Measurements from ENCODE around the gene AHSP.
A peak's percentile ranks its signal among the peaks of the same experiment; 100 is the strongest.
"Not testable (repeated sequence)": the region's sequence is repeated elsewhere in the genome, so short reads cannot be mapped to it uniquely, and the experiment has no call there.

AHSP gene

GRCh38 chr16:31527734-31528274 is at the start of gene AHSP:
Gene AHSP, plus strand, starts transcription at chr16:31527900. Its CDS starts 240 bp downstream, at chr16:31528140.
- peaks cover 6% of the 10 kb centered on the region for H3K4me1 ChIP-seq (ENCODE audit: insufficient read depth, low read length)
- peak within 1 kb of the TSS in 1 of 2 donors; percentile 52 for H3K4me3 ChIP-seq (ENCODE audit: low read depth in 1 of 2, low read length in 2 of 2)
- no peak within 1 kb of the TSS for H3K27ac ChIP-seq (ENCODE audit: low read depth, low read length)
- no peak within 1 kb of the TSS for H3K9ac ChIP-seq (ENCODE audit: low read length)
- H3K9me3 ChIP-seq (ENCODE audit: low read length), result no peaks in the 10 kb centered on the region
- no peaks in the 10 kb centered on the region for H3K36me3 ChIP-seq (ENCODE audit: insufficient read depth, low read length)
- peaks cover 3 to 7% of the 10 kb centered on the region in 2 donors for H3K27me3 ChIP-seq (ENCODE audit: control insufficient read depth in 1 of 2, insufficient read depth in 2 of 2, low read length in 2 of 2)

GRCh38 chr16:31478956-31479355 is 48.7 kb upstream of the AHSP start:
- Histone ChIP-seq H3K4me3 (ENCODE audit: low read depth in 1 of 2, low read length in 2 of 2) (no peak overlapping the region), H3K9me3 (ENCODE audit: low read length) (no peaks in the 10 kb centered on the region), H3K27ac (ENCODE audit: low read depth, low read length) (no peak overlapping the region), H3K4me1 (ENCODE audit: insufficient read depth, low read length) (peaks cover 34% of the 10 kb centered on the region), H3K9ac (ENCODE audit: low read length) (no peak overlapping the region), H3K27me3 (ENCODE audit: control insufficient read depth in 1 of 2, insufficient read depth in 2 of 2, low read length in 2 of 2) (no peaks in the 10 kb centered on the region), H3K36me3 (ENCODE audit: insufficient read depth, low read length) (peaks cover 38% of the 10 kb centered on the region)

GRCh38 chr16:31479751-31480150 is 47.9 kb upstream of the AHSP start:
- peaks cover 26% of the 10 kb centered on the region for H3K4me1 ChIP-seq (ENCODE audit: insufficient read depth, low read length)
- H3K9me3 ChIP-seq (ENCODE audit: low read length), result no peaks in the 10 kb centered on the region
- no peak overlapping the region for H3K9ac ChIP-seq (ENCODE audit: low read length)
- H3K36me3 ChIP-seq (ENCODE audit: insufficient read depth, low read length), result peaks cover 30% of the 10 kb centered on the region
- H3K27me3 ChIP-seq (ENCODE audit: control insufficient read depth in 1 of 2, insufficient read depth in 2 of 2, low read length in 2 of 2), result peaks cover 0 to 2% of the 10 kb centered on the region in 2 donors
- H3K4me3 ChIP-seq (ENCODE audit: low read depth in 1 of 2, low read length in 2 of 2), result no peak overlapping the region
- H3K27ac ChIP-seq (ENCODE audit: low read depth, low read length), result no peak overlapping the region

GRCh38 chr16:31480851-31481536 is 46.7 kb upstream of the AHSP start:
- peaks cover 15% of the 10 kb centered on the region for H3K4me1 ChIP-seq (ENCODE audit: insufficient read depth, low read length)
- no peak overlapping the region for H3K9ac ChIP-seq (ENCODE audit: low read length)
- H3K4me3 ChIP-seq (ENCODE audit: low read depth in 1 of 2, low read length in 2 of 2), result no peak overlapping the region
- H3K9me3 ChIP-seq (ENCODE audit: low read length), result no peaks in the 10 kb centered on the region
- H3K27me3 ChIP-seq (ENCODE audit: control insufficient read depth in 1 of 2, insufficient read depth in 2 of 2, low read length in 2 of 2), result peaks cover 7 to 9% of the 10 kb centered on the region in 2 donors
- H3K36me3 ChIP-seq (ENCODE audit: insufficient read depth, low read length), result peaks cover 17% of the 10 kb centered on the region
- no peak overlapping the region for H3K27ac ChIP-seq (ENCODE audit: low read depth, low read length)

GRCh38 chr16:31483081-31483480 is 44.6 kb upstream of the AHSP start, which contains the start of gene SLC5A2:
Gene SLC5A2, plus strand, starts transcription at chr16:31483123. Its CDS starts 14 bp downstream, at chr16:31483137.
- Histone ChIP-seq H3K4me1 (ENCODE audit: insufficient read depth, low read length) (peaks cover 20% of the 10 kb centered on the region), H3K9me3 (ENCODE audit: low read length) (no peaks in the 10 kb centered on the region), H3K27ac (ENCODE audit: low read depth, low read length) (no peak within 1 kb of the TSS), H3K36me3 (ENCODE audit: insufficient read depth, low read length) (peaks cover 2% of the 10 kb centered on the region), H3K9ac (ENCODE audit: low read length) (no peak within 1 kb of the TSS), H3K27me3 (ENCODE audit: control insufficient read depth in 1 of 2, insufficient read depth in 2 of 2, low read length in 2 of 2) (peaks cover 9 to 21% of the 10 kb centered on the region in 2 donors), H3K4me3 (ENCODE audit: low read depth in 1 of 2, low read length in 2 of 2) (no peak within 1 kb of the TSS)

GRCh38 chr16:31484048-31484447 is 43.7 kb upstream of the AHSP start:
- H3K9me3 ChIP-seq (ENCODE audit: low read length); H3K9ac ChIP-seq (ENCODE audit: low read length); H3K4me3 ChIP-seq (ENCODE audit: low read depth in 1 of 2, low read length in 2 of 2); H3K36me3 ChIP-seq (ENCODE audit: insufficient read depth, low read length); H3K27ac ChIP-seq (ENCODE audit: low read depth, low read length): not testable (repeated sequence)
- H3K27me3 ChIP-seq (ENCODE audit: control insufficient read depth in 1 of 2, insufficient read depth in 2 of 2, low read length in 2 of 2), result peaks cover 9 to 29% of the 10 kb centered on the region in 2 donors
- H3K4me1 ChIP-seq (ENCODE audit: insufficient read depth, low read length), result peaks cover 23% of the 10 kb centered on the region

- no peaks in the 10 kb centered on the region for H3K9me3 ChIP-seq (ENCODE audit: low read length)
- no peak overlapping the region for H3K9ac ChIP-seq (ENCODE audit: low read length)
- no peak overlapping the region for H3K4me3 ChIP-seq (ENCODE audit: low read depth in 1 of 2, low read length in 2 of 2)
- H3K36me3 ChIP-seq (ENCODE audit: insufficient read depth, low read length), result no peaks in the 10 kb centered on the region
- peaks cover 9 to 29% of the 10 kb centered on the region in 2 donors for H3K27me3 ChIP-seq (ENCODE audit: control insufficient read depth in 1 of 2, insufficient read depth in 2 of 2, low read length in 2 of 2)
- peaks cover 23% of the 10 kb centered on the region for H3K4me1 ChIP-seq (ENCODE audit: insufficient read depth, low read length)
- no peak overlapping the region for H3K27ac ChIP-seq (ENCODE audit: low read depth, low read length)
These were observed 43.1 kb upstream of the AHSP start for GRCh38 chr16:31484491-31485171.

- H3K9ac ChIP-seq (ENCODE audit: low read length), result no peak overlapping the region
- H3K9me3 ChIP-seq (ENCODE audit: low read length), result no peaks in the 10 kb centered on the region
- H3K4me1 ChIP-seq (ENCODE audit: insufficient read depth, low read length), result peaks cover 22% of the 10 kb centered on the region
- H3K27ac ChIP-seq (ENCODE audit: low read depth, low read length), result no peak overlapping the region
- peaks cover 9 to 29% of the 10 kb centered on the region in 2 donors for H3K27me3 ChIP-seq (ENCODE audit: control insufficient read depth in 1 of 2, insufficient read depth in 2 of 2, low read length in 2 of 2)
- no peak overlapping the region for H3K4me3 ChIP-seq (ENCODE audit: low read depth in 1 of 2, low read length in 2 of 2)
- H3K36me3 ChIP-seq (ENCODE audit: insufficient read depth, low read length), result peaks cover 6% of the 10 kb centered on the region
These were observed 42.1 kb upstream of the AHSP start for GRCh38 chr16:31485571-31485970.

- Histone ChIP-seq H3K4me3 (ENCODE audit: low read depth in 1 of 2, low read length in 2 of 2) (no peak overlapping the region), H3K27me3 (ENCODE audit: control insufficient read depth in 1 of 2, insufficient read depth in 2 of 2, low read length in 2 of 2) (peaks cover 9 to 29% of the 10 kb centered on the region in 2 donors), H3K4me1 (ENCODE audit: insufficient read depth, low read length) (peaks cover 17% of the 10 kb centered on the region), H3K9me3 (ENCODE audit: low read length) (no peaks in the 10 kb centered on the region), H3K36me3 (ENCODE audit: insufficient read depth, low read length) (peaks cover 11% of the 10 kb centered on the region), H3K27ac (ENCODE audit: low read depth, low read length) (no peak overlapping the region), H3K9ac (ENCODE audit: low read length) (no peak overlapping the region)
These were observed 41.7 kb upstream of the AHSP start for GRCh38 chr16:31486045-31486444.

GRCh38 chr16:31487071-31487719 is 40.5 kb upstream of the AHSP start:
- Histone ChIP-seq H3K9ac (ENCODE audit: low read length) (no peak overlapping the region), H3K9me3 (ENCODE audit: low read length) (no peaks in the 10 kb centered on the region), H3K4me3 (ENCODE audit: low read depth in 1 of 2, low read length in 2 of 2) (peak overlapping the region; percentile 33 to 58), H3K27ac (ENCODE audit: low read depth, low read length) (no peak overlapping the region), H3K27me3 (ENCODE audit: control insufficient read depth in 1 of 2, insufficient read depth in 2 of 2, low read length in 2 of 2) (peaks cover 9 to 29% of the 10 kb centered on the region in 2 donors), H3K4me1 (ENCODE audit: insufficient read depth, low read length) (peaks cover 14% of the 10 kb centered on the region), H3K36me3 (ENCODE audit: insufficient read depth, low read length) (peaks cover 18% of the 10 kb centered on the region)

All from muscle layer of colon (tissue), 2 donors.